HG03108 (cell line): ENCODE results near the gene TMPRSS7.
"Not testable (repeated sequence)": the region's sequence is repeated elsewhere in the genome, so short reads cannot be mapped to it uniquely, and the experiment has no call there.

Experiments
- ATAC-seq: cut with Tn5 transposase; IDR thresholded peaks from one replicate; pipeline ENCODE4 v1.9.1; 2021; ENCODE audit warnings: moderate library complexity; ENCODE audit not compliant: unreplicated experiment

The TMPRSS7 gene

DNA sequence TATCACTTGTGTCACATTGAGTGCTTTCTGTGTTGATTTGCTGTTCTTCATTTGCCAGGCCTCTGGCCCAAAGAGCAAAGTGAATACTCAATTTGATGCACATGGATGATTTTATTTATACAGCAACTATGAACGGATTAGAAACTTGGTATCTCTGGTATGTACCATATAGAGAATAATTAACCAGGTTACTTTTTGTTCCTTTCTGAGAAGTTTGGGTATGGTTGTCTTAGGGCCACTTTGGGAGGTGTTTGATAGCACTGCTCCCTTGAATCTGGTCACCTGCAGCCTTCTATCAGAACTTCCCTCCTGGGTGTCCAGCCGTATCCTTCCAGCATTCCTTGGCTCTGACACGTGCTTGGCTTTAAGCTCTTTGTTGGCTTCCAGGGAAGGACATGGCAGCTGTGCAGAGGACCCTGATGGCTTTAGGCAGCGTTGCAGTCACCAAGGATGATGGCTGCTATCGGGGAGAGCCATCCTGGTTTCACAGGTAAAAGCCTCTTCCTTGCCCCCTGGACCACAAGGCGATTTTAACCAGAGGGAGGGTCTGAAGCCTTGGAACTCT, 23.1 kb upstream of the TMPRSS7 start:
- ATAC-seq, result no peak

DNA sequence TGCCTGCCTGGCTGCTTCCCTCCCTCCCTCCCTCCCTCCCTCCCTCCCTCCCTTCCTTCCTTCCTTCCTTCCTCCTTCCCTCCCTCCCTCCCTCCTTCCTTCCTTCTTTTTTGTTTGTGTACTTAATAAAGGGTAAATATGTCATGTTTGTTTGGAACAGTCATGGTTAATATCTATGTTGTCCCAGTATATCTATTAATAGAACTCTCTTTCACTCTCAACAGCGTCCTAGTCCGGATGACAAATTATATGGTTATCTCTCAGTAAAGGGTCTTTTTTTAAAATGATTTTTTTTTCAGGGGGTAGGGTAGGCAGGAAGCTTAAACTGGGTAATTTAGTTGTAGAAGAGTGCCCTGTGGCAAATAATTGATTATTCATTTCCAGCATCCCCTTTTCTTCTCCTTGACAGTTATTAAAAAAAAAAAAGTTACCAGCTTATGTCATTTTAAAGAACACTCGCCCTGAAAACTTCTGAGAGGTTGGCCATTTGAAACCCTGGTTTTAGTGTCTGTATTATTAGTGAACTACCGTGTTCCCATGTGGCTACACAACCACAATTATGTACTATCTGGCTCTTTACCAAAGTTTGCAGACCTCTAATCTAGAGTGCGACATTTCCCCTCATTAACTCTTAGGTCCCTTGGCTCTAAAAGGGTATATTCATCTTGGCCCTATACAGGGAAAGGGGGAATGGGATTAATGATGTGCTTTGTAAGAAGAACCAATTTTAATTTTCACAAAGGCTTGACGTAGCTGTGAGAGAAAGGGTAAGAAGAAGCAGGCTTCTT, 22.1 kb upstream of the TMPRSS7 start:
- no peak for ATAC-seq

DNA sequence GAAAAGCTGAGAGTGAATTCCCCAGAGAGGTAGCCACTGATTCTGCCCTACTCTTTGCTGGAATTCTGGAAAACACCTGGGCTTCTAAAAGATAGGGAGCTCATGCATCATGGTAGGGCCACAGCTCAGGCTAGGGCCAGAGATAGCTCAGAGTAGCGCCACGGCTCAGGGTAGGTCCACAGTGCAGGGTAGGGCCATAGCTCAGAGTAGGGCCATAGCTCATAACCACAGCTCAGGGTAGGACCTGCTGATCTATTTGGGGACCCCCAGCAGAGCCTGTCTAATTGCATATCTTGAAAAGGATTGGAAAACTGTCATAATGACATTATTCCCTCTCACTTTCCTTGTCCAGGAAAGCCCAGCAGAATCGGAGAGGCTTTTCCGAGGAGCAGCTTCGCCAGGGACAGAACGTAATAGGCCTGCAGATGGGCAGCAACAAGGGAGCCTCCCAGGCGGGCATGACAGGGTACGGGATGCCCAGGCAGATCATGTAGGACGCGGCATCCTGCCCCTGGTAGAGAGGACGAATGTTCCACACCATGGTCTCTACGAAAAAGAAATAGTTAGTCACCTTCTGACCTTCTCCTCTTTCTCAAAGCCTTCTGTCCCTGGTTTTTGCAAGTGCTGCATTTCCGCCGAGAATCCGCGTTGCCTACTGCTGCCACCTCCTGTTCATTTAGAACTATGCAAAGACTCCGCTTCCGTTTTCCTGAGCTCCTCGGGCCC, 21.3 kb upstream of the TMPRSS7 start:
- peak; percentile 73 for ATAC-seq

DNA sequence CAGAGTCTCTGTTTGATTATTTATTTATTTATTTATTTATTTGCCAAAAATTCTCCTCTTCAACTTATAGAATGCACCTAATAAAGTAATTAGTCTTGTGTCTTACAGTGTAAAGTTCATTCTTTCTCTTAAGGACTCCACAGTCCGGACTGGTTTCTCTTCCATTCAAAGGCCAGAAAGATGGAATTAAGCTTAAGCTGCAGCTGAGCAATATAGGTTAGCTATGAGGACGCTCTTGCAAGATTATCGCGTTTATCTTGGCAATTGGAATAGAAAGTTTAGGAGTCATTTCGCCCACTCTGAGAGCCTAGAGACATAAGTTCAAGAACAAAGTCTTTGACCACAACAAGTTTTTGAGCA, 20.8 kb upstream of the TMPRSS7 start:
- no peak for ATAC-seq

DNA sequence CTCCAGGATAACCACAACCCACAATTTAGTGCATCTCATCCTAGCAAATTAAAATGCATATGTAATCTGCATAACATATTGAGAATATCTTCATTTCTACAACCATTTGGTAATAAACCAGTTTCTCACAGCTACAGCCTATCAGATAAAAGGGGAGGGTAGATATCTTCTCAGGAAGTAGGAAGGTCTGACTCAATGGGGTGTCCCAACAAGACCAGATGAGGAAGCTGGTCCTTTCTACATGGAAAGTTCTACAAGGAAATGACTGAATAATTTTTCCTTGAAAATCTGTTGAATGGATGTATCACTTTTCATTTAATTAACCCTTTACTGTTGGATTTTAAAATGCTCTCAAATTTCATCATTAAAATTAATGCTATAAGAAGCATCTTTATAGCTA, 17.4 kb upstream of the TMPRSS7 start:
- no peak for ATAC-seq

DNA sequence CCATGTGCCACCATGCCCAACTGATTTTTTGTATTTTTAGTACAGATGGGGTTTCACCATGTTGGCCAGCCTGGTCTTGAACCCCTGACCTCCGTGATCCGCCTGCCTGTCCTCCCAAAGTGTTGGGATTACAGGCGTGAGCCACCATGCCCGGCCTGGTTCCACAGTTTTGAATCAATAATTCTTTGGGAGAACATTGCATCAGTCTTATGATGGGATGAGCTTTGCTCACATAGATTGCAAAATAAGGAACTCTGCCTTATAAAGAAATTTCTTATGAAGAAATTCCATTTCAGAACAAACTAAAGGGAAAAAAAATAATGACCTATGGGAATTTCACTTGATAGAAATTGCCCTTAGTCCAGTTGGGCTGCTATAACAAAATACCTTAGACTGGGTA, 15.8 kb upstream of the TMPRSS7 start:
- no peak for ATAC-seq

DNA sequence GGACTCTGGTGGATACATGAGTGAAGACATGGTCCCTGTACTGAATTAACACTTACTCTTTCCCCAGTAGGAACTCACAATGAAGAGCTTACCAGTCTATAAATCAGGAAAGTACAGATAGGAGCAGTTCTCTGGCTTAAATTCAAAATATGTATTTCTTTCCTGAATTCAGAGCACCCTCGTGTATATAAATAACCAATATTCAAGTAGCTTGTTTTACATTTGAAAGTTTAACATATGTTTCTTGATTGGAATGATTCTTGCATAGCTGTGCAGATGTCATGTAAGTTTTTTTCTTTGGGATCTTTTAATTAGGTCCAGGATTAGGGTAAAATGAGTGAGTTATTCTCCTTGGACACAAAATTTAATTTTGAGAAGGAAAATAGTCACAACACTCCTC, 14.8 kb upstream of the TMPRSS7 start:
- ATAC-seq, result no peak

DNA sequence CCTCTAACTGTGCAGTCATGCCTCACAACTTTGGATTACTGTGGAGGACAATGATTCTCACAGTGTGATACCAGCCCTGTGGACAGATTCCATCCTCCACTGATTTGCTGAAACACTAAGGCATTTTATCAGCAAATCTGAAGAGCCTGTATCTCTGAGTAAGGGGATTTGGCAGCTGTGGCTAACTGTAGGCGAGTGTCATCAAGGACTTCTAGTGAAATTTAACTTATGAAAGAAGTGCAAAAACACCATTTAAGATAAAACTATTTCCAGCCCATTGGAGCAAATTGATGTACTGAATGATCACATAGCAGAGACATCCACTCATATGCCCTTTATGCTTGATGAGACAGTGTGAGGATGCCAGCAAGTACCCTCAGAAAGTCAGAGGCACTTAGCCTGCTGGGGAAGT, 13.9 kb upstream of the TMPRSS7 start:
- no peak for ATAC-seq

DNA sequence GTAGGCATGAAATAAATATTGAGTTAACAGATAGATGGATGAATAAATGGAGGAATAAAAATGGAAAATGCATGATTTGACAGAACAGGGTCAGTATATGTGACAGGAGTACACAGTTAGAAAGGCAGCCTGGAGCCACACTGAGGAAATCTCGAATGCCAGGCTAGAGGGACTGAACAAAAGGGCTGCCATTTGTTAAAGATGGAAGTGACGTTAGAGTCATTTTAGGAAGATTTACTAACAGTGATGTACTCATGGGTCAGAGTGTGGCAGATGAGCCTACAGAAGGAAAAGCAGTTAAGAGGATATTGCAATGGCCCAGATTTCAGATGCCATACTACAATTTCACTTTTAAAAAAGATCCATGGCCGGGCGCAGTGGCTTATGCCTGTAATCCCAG, 7.4 kb upstream of the TMPRSS7 start:
- no peak for ATAC-seq

DNA sequence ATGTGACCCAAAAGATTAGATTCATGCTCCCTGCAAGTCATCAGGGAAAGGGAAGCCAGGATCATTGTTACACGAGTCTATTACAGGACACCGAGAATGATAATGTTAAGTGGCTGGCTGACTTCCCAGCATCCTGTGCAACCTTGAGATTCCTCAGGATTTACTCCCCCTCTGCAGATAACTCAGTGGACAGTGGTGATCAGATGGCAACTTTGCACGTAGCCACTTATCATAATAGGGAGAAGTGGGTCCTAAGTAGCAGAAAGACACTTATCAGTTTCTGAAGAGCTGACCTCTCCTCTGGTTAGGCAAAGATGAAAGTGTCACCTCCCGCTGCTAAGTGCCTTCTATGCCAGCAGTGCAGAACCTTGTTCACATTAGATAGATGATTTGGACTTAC, 6.7 kb upstream of the TMPRSS7 start:
- no peak for ATAC-seq

DNA sequence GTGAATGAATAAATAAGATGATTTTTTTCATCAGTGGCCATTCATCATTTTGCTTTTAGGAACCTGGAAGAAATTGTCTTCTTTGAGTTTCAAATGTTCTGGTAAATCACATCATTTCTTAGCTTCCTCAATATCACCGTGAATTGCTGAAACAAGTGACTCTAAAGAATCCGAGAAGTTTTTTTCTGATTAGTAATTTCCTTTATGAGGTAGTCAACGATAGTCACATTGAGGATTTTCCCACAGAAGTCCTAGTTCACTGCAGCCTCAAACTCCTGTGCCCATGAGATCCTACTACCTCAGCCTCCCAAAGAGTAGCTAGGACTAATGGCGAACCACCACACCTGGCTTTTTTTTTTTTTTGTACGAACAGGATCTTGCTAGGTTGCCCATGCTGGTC, 3.6 kb upstream of the TMPRSS7 start:
- no peak for ATAC-seq

DNA sequence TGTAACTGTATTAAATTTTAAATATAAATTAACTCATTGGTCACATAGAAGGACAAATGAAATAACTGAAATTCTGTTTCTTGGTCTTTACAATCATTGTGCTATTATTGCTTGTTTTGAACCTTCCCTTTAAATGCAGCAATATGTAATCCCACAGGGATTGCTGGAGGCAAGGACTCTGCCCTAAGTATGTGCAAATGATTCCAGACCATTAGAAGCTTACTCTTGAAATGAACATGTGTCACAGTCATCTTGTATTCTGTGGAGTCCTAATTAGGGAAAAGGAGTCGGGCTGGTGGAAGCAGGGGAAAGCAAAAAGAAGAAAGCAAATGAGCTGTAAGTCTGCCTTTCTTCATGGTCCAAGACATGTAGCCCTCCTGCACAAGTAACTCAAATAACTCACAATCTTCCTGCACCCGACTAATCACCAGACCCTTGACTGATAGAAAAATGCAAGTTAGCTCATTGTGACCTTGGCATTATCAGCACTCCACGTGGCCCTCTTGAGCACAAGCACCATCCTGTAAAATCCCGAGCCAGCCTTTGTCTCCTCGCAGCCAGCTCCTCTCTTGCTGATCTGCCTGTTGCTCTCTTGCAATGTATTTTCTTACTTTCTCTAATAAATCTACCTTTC, 2.3 kb upstream of the TMPRSS7 start:
- no peak for ATAC-seq

DNA sequence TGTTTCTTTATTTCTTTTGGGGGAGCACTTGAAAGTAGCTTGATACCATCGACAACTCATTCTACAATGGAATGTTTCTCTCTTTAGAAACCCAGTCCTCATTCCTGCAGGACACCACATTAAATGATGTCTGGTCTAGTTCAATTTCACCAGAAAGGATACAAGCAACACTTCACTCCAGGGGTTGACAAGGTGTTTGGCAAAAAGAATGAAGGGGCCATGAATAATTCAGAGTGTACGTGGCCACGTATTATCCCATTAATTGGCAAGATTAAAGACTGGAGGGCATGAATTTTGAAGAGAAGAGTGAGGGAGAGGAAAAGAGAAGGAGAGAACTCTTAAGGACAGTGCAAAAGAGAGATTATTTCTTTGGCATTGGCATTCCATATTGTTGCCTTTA, 705 bp downstream of the TMPRSS7 start:
- no peak for ATAC-seq

DNA sequence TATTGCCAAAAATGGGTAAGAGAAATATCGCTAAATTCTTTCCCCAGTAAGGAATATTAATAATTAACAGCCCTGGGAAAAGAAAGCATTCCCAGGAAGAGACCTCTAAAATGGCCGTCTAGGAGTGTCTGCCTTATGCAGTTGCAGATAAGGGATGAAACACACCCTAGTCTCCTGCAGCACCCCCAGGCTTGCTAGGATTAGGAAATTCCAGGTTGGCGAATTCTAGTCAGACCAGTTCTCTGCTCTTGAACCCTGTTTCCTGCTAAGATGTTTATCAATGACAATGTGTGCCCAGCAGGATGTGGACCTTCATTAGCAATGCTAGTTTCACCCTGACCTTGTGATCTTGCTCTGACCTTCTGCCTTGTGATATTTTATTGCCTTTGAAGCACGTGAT, 2.7 kb downstream of the TMPRSS7 start:
- not testable (repeated sequence) for ATAC-seq

DNA sequence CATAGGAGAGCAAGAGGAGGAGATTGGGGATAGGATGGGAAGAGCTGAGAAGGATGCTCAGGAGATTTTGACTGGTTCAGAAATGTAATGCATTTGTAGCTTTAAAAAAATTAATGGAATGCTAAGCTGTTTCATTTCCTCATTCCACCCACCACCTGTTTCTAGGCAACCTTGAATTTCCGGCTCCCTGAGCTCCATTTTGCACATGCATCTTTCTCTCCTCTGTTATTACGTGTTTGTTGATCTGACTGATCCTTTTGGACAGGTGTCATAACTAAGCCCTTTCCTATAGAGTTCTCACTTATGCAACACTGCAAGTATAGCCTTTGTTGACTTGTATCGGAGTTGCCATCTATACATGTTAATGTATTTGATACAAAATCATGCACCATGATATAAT, 4.3 kb downstream of the TMPRSS7 start:
- no peak for ATAC-seq

DNA sequence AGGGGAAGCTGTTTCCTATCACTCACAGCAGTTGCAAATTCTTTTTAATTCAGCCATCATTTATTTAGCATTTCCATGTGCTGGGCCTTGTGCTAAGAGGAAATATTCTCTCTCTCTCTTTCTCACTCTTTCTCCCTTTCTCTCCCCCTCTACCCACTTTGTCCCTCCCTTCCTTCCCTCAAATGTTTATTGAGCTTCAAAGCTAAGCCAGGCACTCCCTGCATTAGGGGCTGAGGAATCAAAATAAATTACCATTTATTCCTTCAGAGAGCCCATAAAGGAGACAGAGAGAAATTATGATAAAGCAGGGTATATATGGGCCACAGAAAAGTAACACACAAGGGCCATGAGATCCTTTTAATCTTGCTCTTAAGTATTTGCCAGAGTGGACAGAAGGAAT, 6.8 kb downstream of the TMPRSS7 start:
- ATAC-seq, result no peak

DNA sequence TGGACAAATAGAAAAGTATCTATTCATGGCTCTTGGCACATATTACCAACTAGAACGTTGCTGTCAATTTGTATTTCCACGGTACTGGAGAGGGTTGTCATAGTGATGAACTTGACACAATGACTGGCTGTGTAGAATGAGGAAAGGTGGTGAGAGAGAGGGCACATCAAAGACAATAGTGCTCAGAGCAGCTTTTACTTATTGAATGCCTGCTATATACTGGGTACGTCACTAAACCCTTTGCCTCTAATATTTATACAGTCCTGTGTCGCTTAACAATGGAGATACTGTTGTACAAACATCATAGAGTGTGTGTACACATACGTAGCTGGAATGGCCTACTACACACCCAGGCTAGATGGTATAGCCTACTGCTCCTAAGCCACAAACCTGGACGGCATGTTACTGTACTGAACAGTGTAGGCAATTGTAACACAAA, 8.3 kb downstream of the TMPRSS7 start:
- ATAC-seq, result no peak

DNA sequence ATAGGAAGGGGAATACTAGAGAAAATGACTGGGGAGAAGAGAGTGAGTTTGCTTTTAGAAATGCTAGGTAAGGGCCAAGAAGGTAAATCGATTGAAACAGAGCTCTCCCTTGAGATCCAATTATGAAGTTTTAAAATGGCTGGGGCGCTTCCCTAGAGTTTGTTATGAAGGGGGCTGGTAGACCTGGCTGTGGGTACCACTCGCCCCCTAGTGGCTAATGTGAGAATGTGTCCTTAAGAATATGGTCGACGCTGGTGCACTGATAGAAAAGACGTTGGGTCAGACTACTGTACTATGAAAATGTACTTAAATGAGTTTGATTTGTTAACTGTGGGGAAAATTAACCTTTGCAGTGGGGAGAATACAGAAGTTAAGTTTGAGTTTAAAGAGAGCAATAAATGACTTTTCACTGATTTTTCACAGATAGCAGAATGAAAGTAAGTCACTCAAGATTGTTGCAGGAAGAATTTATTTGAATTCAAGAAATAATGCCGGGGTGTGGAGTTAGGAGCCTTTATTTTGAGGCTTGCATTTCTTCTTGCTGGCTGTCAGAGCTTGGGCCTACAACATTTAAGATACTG, 9.2 kb downstream of the TMPRSS7 start:
- peak; percentile 81 for ATAC-seq

DNA sequence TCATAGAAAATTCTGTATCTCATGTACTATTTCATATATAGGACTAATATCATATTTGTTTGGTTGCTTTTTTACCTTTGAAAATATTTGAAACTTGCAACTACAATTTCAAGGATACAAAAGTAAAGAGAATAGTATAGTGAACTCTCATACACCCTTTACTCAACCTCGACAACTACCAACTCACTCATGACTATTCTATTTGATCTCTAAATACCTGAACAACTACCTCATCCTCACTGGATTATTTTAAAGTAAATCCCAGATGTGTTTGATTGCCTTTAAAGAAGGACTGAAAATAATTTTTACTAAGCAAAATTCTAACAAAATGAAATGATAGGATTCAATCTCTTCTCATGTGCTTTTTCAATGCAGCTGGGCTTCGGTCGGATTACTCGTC, 12.1 kb downstream of the TMPRSS7 start:
- no peak for ATAC-seq

DNA sequence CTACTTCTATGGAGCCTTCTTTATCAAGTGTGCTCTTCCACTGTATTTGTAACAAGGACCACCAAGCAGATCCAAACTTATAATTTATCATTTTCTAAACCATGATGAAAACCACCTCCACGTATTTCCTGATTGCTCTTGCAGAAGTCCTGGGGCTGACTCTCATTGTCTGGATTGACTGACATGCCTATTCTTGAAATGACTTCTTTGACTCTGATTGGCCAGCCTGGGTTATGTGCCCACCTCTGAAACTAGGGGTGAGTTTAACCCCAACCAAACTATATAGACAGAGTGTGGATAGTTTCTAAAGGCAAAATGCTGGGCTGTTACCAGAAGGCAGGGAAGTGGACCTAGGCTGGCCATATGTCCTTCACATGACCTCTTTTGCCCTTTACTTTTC, 12.7 kb downstream of the TMPRSS7 start:
- no peak for ATAC-seq

DNA sequence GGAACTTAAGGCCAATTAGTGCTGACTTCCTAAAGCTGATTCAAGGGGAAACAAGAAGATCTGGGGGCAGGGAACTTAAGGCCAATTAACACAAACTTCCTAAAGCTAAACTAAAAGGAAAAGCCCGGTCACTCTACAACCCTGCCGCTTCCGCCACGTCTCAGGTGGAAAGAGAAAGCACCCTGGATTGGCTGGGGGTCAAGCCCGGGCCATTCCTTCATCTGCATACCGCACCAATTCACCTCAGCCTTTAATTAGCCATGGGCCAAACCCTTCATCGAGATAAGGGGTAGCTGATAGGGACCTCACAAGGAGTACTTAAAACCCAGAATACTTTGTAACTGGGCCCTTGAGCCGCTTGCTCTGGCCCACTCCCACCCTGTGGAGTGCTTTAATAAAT, 14.4 kb downstream of the TMPRSS7 start:
- ATAC-seq, result no peak
